Measurements from ENCODE around the gene MDH2.

DNA sequence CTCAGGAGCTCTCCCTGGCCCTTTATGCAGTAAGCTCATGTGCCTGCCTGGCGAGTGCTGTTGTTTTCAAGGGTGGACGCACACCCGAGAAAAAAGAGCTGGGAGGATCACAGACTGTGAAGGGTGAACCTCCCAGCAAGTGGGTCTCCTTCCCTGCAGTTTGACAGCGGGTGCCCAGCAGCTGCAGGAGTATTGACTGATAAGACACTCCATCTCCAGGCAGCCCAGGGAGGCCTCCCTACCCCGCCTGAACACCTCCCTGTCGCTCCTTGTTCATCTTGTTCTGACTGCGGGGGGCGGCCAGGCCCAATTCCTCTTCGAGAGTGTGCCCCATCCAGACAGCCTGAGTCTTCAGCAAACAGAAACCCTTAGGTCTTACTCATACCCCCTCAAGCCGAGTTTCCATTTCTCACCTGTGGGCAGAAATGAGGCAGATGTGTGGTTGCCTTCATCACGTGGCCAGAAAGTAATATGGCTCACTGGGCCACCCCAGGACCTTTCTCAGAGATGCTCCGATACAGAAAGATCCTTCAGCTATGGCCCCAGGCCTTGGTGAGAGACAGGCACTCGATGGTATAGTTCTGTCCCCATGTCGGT, 17.2 kb downstream of the MDH2 start:
- TF ChIP-seq POLR2AphosphoS5 (IDR thresholded peaks at IDR 0.05; ENCODE audit: low read depth, low read length) (no peak), TAF1 (IDR thresholded peaks at IDR 0.05; ENCODE audit: borderline replicate concordance, insufficient read depth, low read length) (no peak)
